Ovary (tissue), 9 donors: ENCODE data around the gene SGCE. TPM values are rescaled to one million over a fixed set of nuclear protein-coding genes. Genes with fewer than 3 reads are reported as not detected.

ENCODE experiments used
- DNase-seq, 5 donors: peaks; one replicate each; pipeline ENCODE4 v3.0.0-alpha.2; 2019 to 2020
- H3K27ac ChIP-seq, 2 donors: fragments of 200-600 bp; one replicate each; pipeline versions ENCODE4 v1.5.1 to v1.8.0; 2019 to 2022
- H3K27me3 ChIP-seq: fragments of 200-600 bp; one replicate; pipeline ENCODE4 v1.8.0; 2022
- H3K36me3 ChIP-seq: fragments of 200-600 bp; sonication (generic); one replicate; pipeline ENCODE4 v1.5.1; 2019
- H3K4me1 ChIP-seq: one replicate; pipeline ENCODE4 v1.8.1; 2013; ENCODE audit warnings: mild to moderate bottlenecking, moderate library complexity; ENCODE audit not compliant: insufficient read depth
- H3K4me3 ChIP-seq: fragments of 200-600 bp; sonication (generic); one replicate; pipeline ENCODE4 v1.5.1; 2017
- H3K9me3 ChIP-seq, 2 donors: fragments of 200-600 bp in 1 of 2; sonication (generic) in 1 of 2; one replicate each; pipeline versions ENCODE4 v1.5.1 to v1.8.1; 2013 to 2019; ENCODE audit warnings: mild to moderate bottlenecking in 1 of 2, moderate library complexity in 1 of 2
- EP300 ChIP-seq: sonication (generic); formaldehyde crosslinking; IDR thresholded peaks from one replicate; pipeline ENCODE4 v1.6.1; 2017; ENCODE audit warnings: antibody characterized with exemption
- POLR2A ChIP-seq: fragments of 450-650 bp; IDR thresholded peaks from one replicate; pipeline ENCODE4 v1.6.1; 2017; ENCODE audit warnings: antibody characterized with exemption, mild to moderate bottlenecking, moderate library complexity
- WGBS, 3 donors: extraction: QIAGEN DNeasy Blood & Tissue Kit in 1 of 3; methylation state at CpG; one replicate each; pipeline versions ENCODE4 v1.1.5 to v1.1.7; 2013 to 2017; 5-methylcytosine and 5-hydroxymethylcytosine counted together
- intact Hi-C, 4 donors: fragments of 100-400 bp; cut with DNase I; formaldehyde crosslinking; loops; one replicate each; pipeline versions ENCODE4 v1.11.0 to v1.15.1; 2022 to 2023
- polyA plus RNA-seq, 2 donors: library from polyadenylated mRNA; stranded (reverse); fragments of 200-250 nt in 1 of 2; fragments of 350-450 nt in 1 of 2; fragmentation: Illumina TruSeq in 1 of 2; extraction: RNeasy Lipid Tissue Mini Kit (QIAGEN cat#74804) in 1 of 2; gene quantifications; one replicate each; pipeline ENCODE4 v1.2.3, GENCODE V29; 2013 to 2014
- total RNA-seq, 7 donors: library from RNA; depleted of rRNA in 2 of 7; stranded (reverse); fragments of >200 nt in 2 of 7; fragmentation: NEBNext Ultra II Directional in 3 of 7; extraction: Animal tissue kit (Norgen Biotek cat#: 25700) in 3 of 7; gene quantifications; one replicate each; pipeline versions ENCODE4 v1.1.0 to v1.2.4, GENCODE V29; 2016 to 2023
- TF ChIP-seq, protein P1 (sequence below), 3 donors: fragments of 450-650 bp in 2 of 3; fragments of 200-600 bp in 1 of 3; IDR thresholded peaks; one replicate each; pipeline versions ENCODE4 v1.5.1 to v1.8.0; 2016 to 2022; ENCODE audit warnings: antibody characterized with exemption in 3 of 3, mild to moderate bottlenecking in 1 of 3
- donor health status: DM: no; HTN: no; CAD: no; lungs with moderate emphysema.
- donor health status: DM: no; HTN: no; CAD: no.
- donor health status: Bipolar disorder and iron deficiency.
- donor health status: DM: yes; HTN: yes; CAD: no.
- donor health status: DM: no; HTN: no; CAD: no.
- donor health status: DM: yes; HTN: yes; CAD: no.

The SGCE gene
- total and polyA plus RNA-seq, 9 donors = 104 to 183 (median 115) TPM

GRCh38 chr7:94561841-94562514 lies 94.0 kb downstream of the SGCE start:
- H3K4me3 ChIP-seq = no peak overlapping the region
- no peaks in the 10 kb centered on the region for H3K36me3 ChIP-seq
- TF ChIP-seq, protein P1, sequence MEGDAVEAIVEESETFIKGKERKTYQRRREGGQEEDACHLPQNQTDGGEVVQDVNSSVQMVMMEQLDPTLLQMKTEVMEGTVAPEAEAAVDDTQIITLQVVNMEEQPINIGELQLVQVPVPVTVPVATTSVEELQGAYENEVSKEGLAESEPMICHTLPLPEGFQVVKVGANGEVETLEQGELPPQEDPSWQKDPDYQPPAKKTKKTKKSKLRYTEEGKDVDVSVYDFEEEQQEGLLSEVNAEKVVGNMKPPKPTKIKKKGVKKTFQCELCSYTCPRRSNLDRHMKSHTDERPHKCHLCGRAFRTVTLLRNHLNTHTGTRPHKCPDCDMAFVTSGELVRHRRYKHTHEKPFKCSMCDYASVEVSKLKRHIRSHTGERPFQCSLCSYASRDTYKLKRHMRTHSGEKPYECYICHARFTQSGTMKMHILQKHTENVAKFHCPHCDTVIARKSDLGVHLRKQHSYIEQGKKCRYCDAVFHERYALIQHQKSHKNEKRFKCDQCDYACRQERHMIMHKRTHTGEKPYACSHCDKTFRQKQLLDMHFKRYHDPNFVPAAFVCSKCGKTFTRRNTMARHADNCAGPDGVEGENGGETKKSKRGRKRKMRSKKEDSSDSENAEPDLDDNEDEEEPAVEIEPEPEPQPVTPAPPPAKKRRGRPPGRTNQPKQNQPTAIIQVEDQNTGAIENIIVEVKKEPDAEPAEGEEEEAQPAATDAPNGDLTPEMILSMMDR (IDR thresholded peaks at IDR 0.05) = no peak
- TF ChIP-seq EP300 (no peak), POLR2A (no peak)
- no peak for DNase-seq
- no peaks in the 10 kb centered on the region for H3K4me1 ChIP-seq
- no peaks in the 10 kb centered on the region for H3K27me3 ChIP-seq
- H3K27ac ChIP-seq = no peak overlapping the region
- no peaks in the 10 kb centered on the region for H3K9me3 ChIP-seq
- intact Hi-C loops = no loop called here
- 94 to 98% (median 96%) methylated on average over 2 of the region's 2 CpGs for WGBS, 3 donors

DNA sequence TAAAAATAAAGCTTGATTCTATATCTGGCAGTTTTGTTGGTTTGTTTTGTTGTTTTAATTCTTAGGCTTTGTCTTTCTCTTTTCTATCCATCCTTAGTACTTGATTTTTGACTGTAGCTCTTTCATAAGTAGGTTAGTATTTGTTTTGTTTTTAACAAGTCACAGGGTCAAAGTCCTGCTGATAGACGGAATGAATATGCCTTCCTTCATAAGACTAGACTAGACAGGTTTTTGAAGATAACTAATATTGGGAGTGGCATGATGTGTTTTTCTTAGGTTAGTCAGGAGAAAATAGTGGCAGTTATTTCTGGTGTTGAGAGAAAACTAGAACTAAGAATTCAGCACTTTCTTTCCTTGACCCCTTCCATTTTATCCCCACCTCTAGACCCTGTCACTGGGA lies 96.0 kb downstream of the SGCE start:
- Histone ChIP-seq H3K9me3 (no peaks in the 10 kb centered on the region), H3K27ac (no peak overlapping the region), H3K36me3 (no peaks in the 10 kb centered on the region), H3K4me3 (no peak overlapping the region), H3K27me3 (no peaks in the 10 kb centered on the region), H3K4me1 (no peaks in the 10 kb centered on the region)
- TF ChIP-seq POLR2A = no peak
- TF ChIP-seq EP300 = no peak
- TF ChIP-seq, protein P1 (IDR thresholded peaks at IDR 0.05) = no peak
- intact Hi-C loops = no loop called here
- DNase-seq = no peak
- WGBS, 3 donors = 74 to 76% (median 74%) methylated on average over 1 of the region's 1 CpG

DNA sequence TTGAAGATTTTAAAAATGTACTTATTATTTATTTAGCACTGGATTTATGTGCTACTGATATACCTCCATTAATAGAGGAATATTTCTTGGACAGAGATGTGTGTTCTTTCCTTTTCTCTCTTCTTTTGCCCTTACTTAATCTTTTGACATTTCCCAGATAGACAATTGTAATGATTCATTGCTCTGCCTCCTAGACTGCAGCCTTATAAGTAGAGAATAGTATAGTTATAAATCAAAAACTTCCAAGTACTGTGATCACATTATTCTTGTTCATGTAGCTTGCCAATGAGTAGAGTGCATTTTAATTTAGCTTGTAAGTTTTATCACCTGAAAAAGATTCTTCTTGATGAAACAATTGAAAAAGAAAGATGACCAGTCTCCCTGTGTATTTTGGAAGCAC lies 98.7 kb downstream of the SGCE start:
- Histone ChIP-seq H3K9me3 (no peaks in the 10 kb centered on the region), H3K27me3 (no peaks in the 10 kb centered on the region), H3K27ac (no peak overlapping the region), H3K4me1 (no peaks in the 10 kb centered on the region), H3K36me3 (no peaks in the 10 kb centered on the region), H3K4me3 (no peak overlapping the region)
- no peak for DNase-seq
- TF ChIP-seq EP300 (no peak), POLR2A (no peak)
- TF ChIP-seq, protein P1 (IDR thresholded peaks at IDR 0.05) = no peak
- intact Hi-C loops = no loop called here

GRCh38 chr7:94556028-94556427 lies 99.9 kb downstream of the SGCE start:
- H3K27ac ChIP-seq = no peak overlapping the region
- intact Hi-C loops = no loop called here
- H3K9me3 ChIP-seq = no peaks in the 10 kb centered on the region
- no peak for DNase-seq
- 89 to 96% (median 92%) methylated on average over 2 of the region's 2 CpGs for WGBS, 3 donors
- TF ChIP-seq, protein P1 (IDR thresholded peaks at IDR 0.05) = no peak
- TF ChIP-seq POLR2A (no peak), EP300 (no peak)
- no peaks in the 10 kb centered on the region for H3K4me1 ChIP-seq
- no peak overlapping the region for H3K4me3 ChIP-seq
- H3K36me3 ChIP-seq = no peaks in the 10 kb centered on the region
- no peaks in the 10 kb centered on the region for H3K27me3 ChIP-seq
